Activated CD8-positive, alpha-beta memory T cell treated with anti-CD3 and anti-CD28 coated beads, Interleukin-2, amount 10 ng/mL, durations not matched to agents 7 days and 5 days (primary cell): Measurements from ENCODE around the gene MOB4. TPM values are rescaled to one million over a fixed set of nuclear protein-coding genes. Genes with fewer than 3 reads are reported as not detected.
"Not testable (repeated sequence)": the region's sequence is repeated elsewhere in the genome, so short reads cannot be mapped to it uniquely, and the experiment has no call there.

ENCODE experiments used
- ATAC-seq: fragments of 150-1000 bp; cut with Tn5 transposase; one replicate; pipeline ENCODE4 v1.10.0; 2021; ENCODE audit warnings: moderate library complexity
- CTCF ChIA-PET: fragments of 350-600 bp; sonication (Branson Sonifier 250); formaldehyde crosslinking; loops from one replicate; lab custom pipeline; 2021; ENCODE audit warnings: antibody characterized with exemption; lab: Charles Lee
- DNase-seq: peaks from one replicate; pipeline ENCODE4 v3.0.0-alpha.2; 2020
- H3K27ac Mint-ChIP-seq: one replicate; pipeline ENCODE4 v1.8.0; 2021; ENCODE audit warnings: mild to moderate bottlenecking, mixed read lengths
- H3K27me3 Mint-ChIP-seq: one replicate; pipeline ENCODE4 v1.8.0; 2021; ENCODE audit warnings: mixed read lengths
- H3K36me3 Mint-ChIP-seq: one replicate; pipeline ENCODE4 v1.8.0; 2021; ENCODE audit warnings: mild to moderate bottlenecking, mixed read lengths
- H3K4me1 Mint-ChIP-seq: one replicate; pipeline ENCODE4 v1.8.0; 2021; ENCODE audit warnings: mixed read lengths
- H3K4me3 Mint-ChIP-seq: one replicate; pipeline ENCODE4 v1.8.0; 2021; ENCODE audit warnings: mild to moderate bottlenecking, moderate library complexity, mixed read lengths
- H3K9me3 Mint-ChIP-seq: one replicate; pipeline ENCODE4 v1.8.0; 2022; ENCODE audit warnings: low read depth, mixed read lengths
- total RNA-seq, 2 experiments: library from RNA; stranded (reverse); gene quantifications; one replicate each; pipeline ENCODE4 v1.2.3, GENCODE V29; 2021

Gene MOB4
- 10 to 100 TPM; 18.0 to 24.5 TPM for total RNA-seq

DNA sequence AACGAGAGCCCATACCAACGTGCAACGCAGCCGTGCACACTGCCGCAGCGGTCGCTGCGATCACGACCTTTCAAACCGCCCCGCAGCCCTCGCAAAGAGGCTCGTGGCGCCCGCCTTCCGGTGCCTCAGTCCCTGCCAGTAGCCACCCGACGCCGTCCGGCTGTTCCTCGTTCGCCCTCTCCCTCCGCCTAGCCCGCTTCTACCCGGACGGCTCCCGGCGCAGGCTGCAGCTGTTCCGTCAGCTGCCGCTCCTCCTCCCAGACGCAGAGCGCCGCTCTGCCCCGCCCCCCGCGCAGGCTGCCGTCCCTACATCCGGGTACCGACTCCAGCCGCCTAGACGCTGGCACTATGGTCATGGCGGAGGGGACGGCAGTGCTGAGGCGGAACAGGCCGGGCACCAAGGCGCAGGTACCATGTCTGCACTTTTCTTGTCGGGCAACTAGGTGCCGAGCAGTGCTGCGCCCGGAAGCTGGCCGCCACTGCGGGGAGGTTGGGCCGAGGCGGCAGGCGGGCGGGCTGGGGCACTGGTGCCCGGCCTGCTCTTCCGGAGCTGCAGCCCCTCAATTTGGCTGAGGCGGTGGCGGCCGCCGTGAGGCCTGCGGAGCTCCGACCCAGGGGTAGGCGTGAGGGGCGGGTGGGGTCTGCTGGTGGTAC lies at the start of gene MOB4:
MOB4 (plus strand) TSS at position 328 of the 654 bp plus-strand sequence; CDS start at position 349, 21 bp downstream.
- peak; percentile 96 for DNase-seq
- peak; percentile 93 for ATAC-seq
- Mint-ChIP-seq H3K4me1 (peaks cover 23% of the 10 kb centered on the region), H3K9me3 (peaks cover 4% of the 10 kb centered on the region), H3K27me3 (no peaks in the 10 kb centered on the region), H3K27ac (peak within 1 kb of the TSS; percentile 95), H3K36me3 (peaks cover 18% of the 10 kb centered on the region), H3K4me3 (peak within 1 kb of the TSS; percentile 88)
- CTCF ChIA-PET, result interaction anchor here (1.0 to 2.3 kb wide), 5 partner anchors 10 to 190 kb away, joined by 3 to 13 read pairs (median 3); partner anchors contain the start of genes HSPD1, HSPE1 and MARS2

DNA sequence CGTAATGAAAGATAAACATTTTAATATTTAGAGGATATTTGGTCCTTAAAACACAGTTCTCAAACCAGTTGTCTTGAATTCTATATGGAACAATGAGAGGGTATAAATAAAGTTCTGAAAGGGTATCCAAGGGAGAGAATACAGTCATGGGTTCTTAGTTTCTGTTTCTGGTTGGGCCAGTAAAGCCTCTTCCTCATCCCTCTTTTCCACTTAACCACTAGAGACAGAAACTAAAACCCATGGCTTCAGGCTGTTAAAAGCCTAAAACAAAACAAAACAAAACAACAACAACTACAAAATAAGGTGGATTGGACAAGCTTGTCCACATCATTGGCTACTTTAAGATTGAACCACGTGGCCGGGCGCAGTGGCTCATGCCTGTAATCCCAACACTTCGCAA lies 43.7 kb upstream of the MOB4 start:
- ATAC-seq (no peak), DNase-seq (no peak)
- Mint-ChIP-seq H3K9me3 (no peaks in the 10 kb centered on the region), H3K4me3 (no peak overlapping the region), H3K27me3 (no peaks in the 10 kb centered on the region), H3K4me1 (peaks cover 5% of the 10 kb centered on the region), H3K36me3 (peaks cover 36% of the 10 kb centered on the region), H3K27ac (no peak overlapping the region)
- CTCF ChIA-PET, result no interaction called here

DNA sequence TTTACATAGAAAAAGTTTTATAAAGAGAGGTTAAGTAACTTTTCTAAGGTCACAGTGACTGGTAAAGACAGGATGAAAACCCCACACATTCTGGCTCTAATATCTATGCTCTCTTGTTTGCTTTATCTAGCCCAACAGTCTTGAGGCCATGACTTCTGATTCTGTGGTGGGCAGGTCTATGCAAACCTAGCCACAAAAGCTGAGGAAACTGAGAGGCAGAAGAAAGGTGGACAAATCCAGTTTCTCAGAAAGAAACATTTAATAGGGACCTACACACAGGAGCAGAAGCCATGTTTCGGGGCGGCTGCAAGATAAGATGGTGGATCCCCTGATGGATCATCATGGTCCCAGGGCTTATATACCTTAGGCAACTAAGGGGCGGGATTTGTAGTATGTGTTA lies 38.1 kb upstream of the MOB4 start:
- no peaks in the 10 kb centered on the region for H3K9me3 Mint-ChIP-seq
- no peak for DNase-seq
- H3K27me3 Mint-ChIP-seq, result no peaks in the 10 kb centered on the region
- ATAC-seq, result no peak
- CTCF ChIA-PET, result interaction anchor here (1.3 kb wide), 1 partner anchor 20 kb away, joined by 3 read pairs; no protein-coding TSS in a partner anchor
- H3K36me3 Mint-ChIP-seq, result peaks cover 43% of the 10 kb centered on the region
- no peak overlapping the region for H3K27ac Mint-ChIP-seq
- H3K4me3 Mint-ChIP-seq, result no peak overlapping the region
- peaks cover 15% of the 10 kb centered on the region for H3K4me1 Mint-ChIP-seq

DNA sequence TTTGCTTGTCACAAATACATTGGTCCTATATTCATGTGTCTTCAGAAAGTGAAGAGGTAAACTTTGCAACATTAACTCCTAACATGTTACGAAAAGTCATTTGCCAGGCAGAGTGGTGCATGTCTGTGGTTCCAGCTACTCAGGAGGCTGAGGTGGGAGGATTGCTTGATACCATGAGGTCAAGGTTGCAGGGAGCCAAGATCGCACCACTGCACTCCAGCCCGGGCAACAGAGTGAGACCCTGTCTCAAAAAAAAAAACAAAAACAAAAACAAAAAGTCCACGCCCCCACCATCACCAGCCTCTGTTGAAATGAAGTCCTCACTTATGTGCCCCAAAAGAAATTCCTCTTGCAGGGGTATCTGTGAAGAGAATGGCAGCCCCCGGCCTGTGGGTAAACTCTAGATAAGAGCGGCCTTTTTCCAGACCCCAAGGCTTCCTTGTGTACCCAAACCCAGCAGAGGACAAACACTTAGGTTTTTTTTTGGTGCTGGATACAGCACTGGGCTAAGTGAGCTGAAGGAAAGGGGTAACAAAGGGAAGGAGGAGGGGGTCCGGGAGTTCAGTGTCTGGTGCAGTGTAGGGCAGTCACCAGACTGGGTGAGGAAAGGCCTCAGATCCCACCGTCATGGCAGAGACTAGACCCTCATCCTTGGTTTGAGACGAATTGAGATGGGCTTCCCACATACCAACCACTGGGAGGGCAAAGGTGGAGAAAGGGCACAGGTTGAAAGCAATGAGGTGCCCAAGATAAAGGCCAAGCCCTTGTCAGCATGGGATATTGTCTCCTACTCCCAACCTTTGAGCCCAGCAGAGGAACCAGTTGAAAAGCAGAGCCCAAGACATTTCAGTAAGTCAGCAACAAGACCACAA lies 35.5 kb upstream of the MOB4 start:
- no peak overlapping the region for H3K4me3 Mint-ChIP-seq
- ATAC-seq (no peak), DNase-seq (no peak)
- no peak overlapping the region for H3K27ac Mint-ChIP-seq
- CTCF ChIA-PET, result no interaction called here
- peaks cover 15% of the 10 kb centered on the region for H3K4me1 Mint-ChIP-seq
- H3K36me3 Mint-ChIP-seq, result peaks cover 53% of the 10 kb centered on the region
- H3K9me3 Mint-ChIP-seq, result peaks cover 5% of the 10 kb centered on the region
- no peaks in the 10 kb centered on the region for H3K27me3 Mint-ChIP-seq

DNA sequence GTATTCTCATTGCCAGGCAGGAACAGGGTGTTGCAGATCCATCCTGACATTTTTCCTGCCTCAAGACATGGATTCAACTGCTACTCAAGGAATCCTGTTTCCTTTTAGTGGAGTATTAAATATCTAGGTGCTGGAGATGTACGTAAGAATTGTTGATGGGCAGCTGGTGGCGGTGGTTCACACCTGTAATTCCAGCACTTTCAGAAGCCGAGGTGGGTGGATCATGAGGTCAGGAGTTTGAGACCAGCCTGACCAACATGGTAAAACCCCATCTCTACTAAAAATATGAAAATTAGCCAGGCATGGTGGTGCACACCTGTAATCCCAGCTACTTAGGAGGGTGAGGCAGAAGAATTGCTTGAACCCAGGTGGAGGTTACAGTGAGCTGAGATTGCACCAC lies 31.6 kb upstream of the MOB4 start:
- peaks cover 65% of the 10 kb centered on the region for H3K36me3 Mint-ChIP-seq
- not testable (repeated sequence) for ATAC-seq, H3K27me3 Mint-ChIP-seq, H3K27ac Mint-ChIP-seq, DNase-seq, H3K4me1 Mint-ChIP-seq, H3K9me3 Mint-ChIP-seq, H3K4me3 Mint-ChIP-seq
- CTCF ChIA-PET, result interaction anchor here (0.6 to 0.7 kb wide), 2 partner anchors 12 to 581 kb away, joined by 3 to 5 read pairs; no protein-coding TSS in a partner anchor

DNA sequence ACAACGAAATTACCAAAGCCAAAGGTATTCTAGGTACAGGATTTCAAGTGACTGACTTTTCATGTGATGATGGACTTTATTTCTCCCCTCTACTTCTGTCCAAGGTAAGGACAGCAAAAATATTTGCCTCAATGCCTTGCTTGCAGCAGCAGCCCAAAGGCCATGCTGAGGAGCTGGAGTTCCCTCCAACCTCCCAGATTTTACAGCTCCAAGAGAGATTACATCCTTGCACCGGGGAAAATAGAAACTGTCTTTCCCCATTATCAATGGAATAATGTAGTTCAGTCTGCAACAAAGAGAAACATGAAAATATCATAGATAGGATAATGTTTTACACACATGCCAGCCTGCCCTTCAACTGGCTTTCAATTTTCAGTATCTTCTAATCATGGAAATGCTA lies 29.7 kb upstream of the MOB4 start:
- DNase-seq (no peak), ATAC-seq (no peak)
- H3K27ac Mint-ChIP-seq, result no peak overlapping the region
- no peaks in the 10 kb centered on the region for H3K27me3 Mint-ChIP-seq
- H3K4me3 Mint-ChIP-seq, result no peak overlapping the region
- CTCF ChIA-PET, result no interaction called here
- peaks cover 78% of the 10 kb centered on the region for H3K36me3 Mint-ChIP-seq
- H3K4me1 Mint-ChIP-seq, result peaks cover 3% of the 10 kb centered on the region
- peaks cover 5% of the 10 kb centered on the region for H3K9me3 Mint-ChIP-seq

DNA sequence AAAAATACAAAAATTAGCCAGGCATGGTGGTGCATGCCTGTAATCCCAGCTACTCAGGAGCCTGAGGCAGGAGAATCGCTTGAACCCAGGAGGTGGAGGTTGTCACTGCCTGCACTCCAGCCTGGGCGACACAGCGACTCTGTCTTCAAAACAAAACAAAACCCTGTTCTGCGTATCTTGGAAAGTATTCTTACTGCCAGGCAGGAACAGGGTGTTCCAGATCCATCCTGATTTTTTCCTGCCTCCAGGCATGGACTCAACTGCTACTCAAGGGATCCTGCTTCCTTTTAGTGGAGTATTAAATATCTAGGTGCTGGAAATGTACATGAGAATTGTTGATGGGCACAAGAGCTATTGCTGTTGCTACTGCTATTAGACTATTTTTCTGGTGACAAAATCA lies 28.5 kb upstream of the MOB4 start:
- Mint-ChIP-seq H3K9me3 (peaks cover 5% of the 10 kb centered on the region), H3K4me1 (peaks cover 7% of the 10 kb centered on the region), H3K4me3 (no peak overlapping the region), H3K36me3 (peaks cover 80% of the 10 kb centered on the region), H3K27ac (peak overlapping the region; percentile 5), H3K27me3 (no peaks in the 10 kb centered on the region)
- ATAC-seq (no peak), DNase-seq (no peak)
- CTCF ChIA-PET, result no interaction called here

DNA sequence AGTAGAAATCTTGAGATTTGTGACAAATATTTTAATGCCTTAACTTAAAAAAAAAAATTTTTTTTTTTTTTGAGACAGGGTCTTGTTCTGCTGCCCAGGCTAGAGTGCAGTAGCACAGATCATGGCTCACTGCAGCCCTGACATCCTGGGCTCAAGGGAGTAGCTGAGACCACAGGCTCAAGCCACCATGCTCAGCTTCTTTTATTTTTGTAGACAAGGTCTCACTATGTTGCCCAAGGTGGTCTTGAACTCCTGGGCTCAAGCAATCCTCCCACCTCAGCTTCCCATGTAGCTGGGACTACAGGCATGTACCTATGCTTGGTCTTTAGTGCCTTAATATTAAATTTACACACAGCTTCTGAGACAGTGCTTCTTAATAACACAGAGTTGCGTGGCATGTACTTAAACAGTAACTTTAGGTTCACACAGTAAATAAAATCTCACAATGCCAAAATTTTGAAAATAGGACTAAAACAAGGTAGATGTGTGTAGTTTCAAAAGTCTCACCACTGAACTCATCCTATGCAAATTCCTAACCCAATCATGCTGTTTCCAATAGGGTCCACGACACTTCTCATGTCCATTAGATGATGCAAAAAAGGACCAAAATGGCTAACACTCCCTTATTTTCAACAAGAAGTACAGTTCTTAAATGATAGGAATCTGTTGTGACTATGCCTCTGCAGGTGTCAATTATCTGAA lies 20.3 kb upstream of the MOB4 start:
- peaks cover 52% of the 10 kb centered on the region for H3K4me1 Mint-ChIP-seq
- H3K4me3 Mint-ChIP-seq, result peak overlapping the region; percentile 100
- H3K9me3 Mint-ChIP-seq, result no peaks in the 10 kb centered on the region
- ATAC-seq (no peak), DNase-seq (no peak)
- H3K27me3 Mint-ChIP-seq, result no peaks in the 10 kb centered on the region
- CTCF ChIA-PET, result no interaction called here
- peaks cover 69% of the 10 kb centered on the region for H3K36me3 Mint-ChIP-seq
- H3K27ac Mint-ChIP-seq, result peak overlapping the region; percentile 52

DNA sequence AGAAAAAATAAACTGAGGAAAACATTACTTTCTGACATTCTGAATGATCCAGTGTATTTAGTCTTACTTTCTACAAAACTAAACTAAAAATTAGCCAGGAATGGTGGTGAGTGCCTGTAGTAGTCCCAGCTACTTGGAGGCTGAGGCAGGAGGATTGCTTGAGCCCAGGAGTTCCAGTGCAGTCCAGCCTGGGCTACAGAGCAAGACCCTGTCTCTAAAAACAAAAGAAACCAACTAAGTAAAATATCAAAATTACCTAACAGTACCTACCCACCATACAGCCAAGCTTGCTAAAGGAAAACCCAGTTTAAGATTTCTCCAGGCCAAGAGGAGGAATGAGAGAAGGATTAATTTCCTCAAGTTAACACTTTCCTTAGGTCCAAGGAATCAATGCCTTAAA lies 19.2 kb upstream of the MOB4 start:
- Mint-ChIP-seq H3K9me3 (no peaks in the 10 kb centered on the region), H3K36me3 (peaks cover 67% of the 10 kb centered on the region), H3K27me3 (no peaks in the 10 kb centered on the region), H3K4me3 (peak overlapping the region; percentile 100), H3K27ac (peak overlapping the region; percentile 98), H3K4me1 (peaks cover 56% of the 10 kb centered on the region)
- CTCF ChIA-PET, result no interaction called here
- ATAC-seq, result no peak
- no peak for DNase-seq

DNA sequence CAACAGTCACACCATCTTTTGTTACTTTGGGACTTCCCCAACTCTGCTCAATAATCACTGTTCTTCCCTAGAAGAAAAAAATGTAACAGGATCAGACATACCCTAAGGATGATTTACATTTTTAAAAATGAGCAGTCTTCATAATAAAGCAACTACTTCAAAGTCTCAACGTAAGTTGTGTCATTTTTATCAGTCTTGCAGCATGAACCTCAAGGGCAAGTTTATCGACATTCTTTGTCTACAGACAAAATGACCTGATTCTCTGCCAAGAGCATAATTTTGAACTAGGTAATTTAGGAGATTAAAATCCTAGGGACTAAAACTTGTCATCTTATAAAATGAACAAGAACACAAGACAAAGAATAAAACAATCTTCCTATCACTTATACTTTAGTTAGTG lies 18.5 kb upstream of the MOB4 start:
- H3K4me3 Mint-ChIP-seq, result peak overlapping the region; percentile 100
- DNase-seq (no peak), ATAC-seq (no peak)
- H3K4me1 Mint-ChIP-seq, result peaks cover 60% of the 10 kb centered on the region
- no peaks in the 10 kb centered on the region for H3K9me3 Mint-ChIP-seq
- peaks cover 71% of the 10 kb centered on the region for H3K36me3 Mint-ChIP-seq
- H3K27ac Mint-ChIP-seq, result peak overlapping the region; percentile 98
- CTCF ChIA-PET, result no interaction called here
- H3K27me3 Mint-ChIP-seq, result no peaks in the 10 kb centered on the region

DNA sequence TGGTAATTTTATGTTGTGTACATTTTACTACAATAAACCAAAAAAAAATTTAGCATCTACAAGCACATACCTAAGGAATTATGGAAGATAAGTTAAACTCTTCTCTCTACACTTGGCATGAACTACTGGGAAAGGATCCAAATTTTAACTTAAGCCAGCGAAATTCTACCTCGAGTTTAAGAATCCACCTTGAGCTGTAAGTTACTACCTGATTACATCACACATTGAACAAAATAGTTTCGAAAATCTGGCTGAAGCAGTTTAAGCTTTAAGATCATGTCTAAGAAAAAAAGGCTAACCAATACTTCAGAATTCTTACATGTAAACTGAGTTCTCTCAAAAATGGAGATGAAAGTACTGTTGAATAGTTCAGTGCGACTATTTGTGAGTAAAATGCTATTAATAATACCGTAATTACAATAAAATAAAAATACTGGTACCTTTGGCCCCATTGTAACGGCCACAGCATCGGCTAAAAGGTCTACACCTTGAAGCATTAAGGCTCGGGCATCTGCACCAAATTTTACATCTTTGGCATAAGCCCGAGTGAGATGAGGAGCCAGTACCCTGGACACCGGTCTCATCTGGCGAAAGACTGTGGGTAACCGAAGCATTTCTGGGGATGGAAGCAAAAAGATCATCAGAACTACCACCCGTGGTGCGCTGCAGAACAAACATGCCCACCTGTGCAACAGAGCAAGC lies 17.5 kb upstream of the MOB4 start:
- peaks cover 70% of the 10 kb centered on the region for H3K36me3 Mint-ChIP-seq
- ATAC-seq, result no peak
- H3K27ac Mint-ChIP-seq, result peak overlapping the region; percentile 98
- peak overlapping the region; percentile 100 for H3K4me3 Mint-ChIP-seq
- no peak for DNase-seq
- CTCF ChIA-PET, result interaction anchor here (0.6 to 1.1 kb wide), 3 partner anchors 18 to 63 kb away, joined by 3 read pairs; partner anchors contain the start of genes MOB4 and SF3B1
- H3K27me3 Mint-ChIP-seq, result no peaks in the 10 kb centered on the region
- no peaks in the 10 kb centered on the region for H3K9me3 Mint-ChIP-seq
- H3K4me1 Mint-ChIP-seq, result peaks cover 62% of the 10 kb centered on the region

DNA sequence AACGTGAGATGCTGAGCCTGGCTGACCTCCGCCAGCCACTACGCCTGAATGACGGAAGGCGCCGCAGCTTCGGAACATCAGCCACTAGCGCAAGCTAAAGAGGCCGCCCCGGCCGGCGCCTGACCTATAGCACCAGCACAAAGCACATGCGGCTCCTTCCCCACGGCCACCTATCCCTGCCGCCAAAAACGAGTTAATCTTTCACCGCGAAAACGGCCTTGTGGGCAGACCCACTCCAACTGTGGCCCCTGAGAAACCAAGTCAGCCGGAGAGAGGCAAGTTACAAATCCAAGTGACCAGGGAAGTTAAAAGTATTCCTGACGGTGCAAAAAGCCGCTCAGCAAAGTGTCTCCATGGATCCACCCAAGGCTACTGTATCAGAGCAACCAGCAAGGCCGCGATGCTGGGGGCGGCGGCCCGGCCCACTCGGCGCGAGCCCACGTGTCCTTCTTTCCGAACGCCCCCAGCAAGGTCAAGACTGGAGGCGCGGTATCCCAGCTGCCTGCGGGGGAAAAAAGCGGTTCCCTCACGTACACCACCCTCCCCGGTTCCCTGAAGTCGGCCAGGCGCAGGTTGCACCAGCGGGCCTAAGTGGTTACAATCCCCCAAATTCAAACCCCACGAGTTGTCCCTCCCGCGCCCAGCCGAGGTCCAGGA lies 16.8 kb upstream of the MOB4 start:
- Mint-ChIP-seq H3K27ac (peak overlapping the region; percentile 98), H3K4me1 (peaks cover 64% of the 10 kb centered on the region), H3K27me3 (no peaks in the 10 kb centered on the region), H3K4me3 (peak overlapping the region; percentile 100), H3K9me3 (no peaks in the 10 kb centered on the region), H3K36me3 (peaks cover 72% of the 10 kb centered on the region)
- ATAC-seq (peak; percentile 6), DNase-seq (peak; percentile 83)
- CTCF ChIA-PET, result interaction anchor here (0.6 to 1.4 kb wide), 5 partner anchors 8 to 280 kb away, joined by 3 to 7 read pairs (median 3); partner anchors contain the start of genes MOB4 and SF3B1
